Spleen (tissue), 11 donors: Measurements from ENCODE around the gene ADAMTS17. TPM values are rescaled to one million over a fixed set of nuclear protein-coding genes. Genes with fewer than 3 reads are reported as not detected.

ENCODE experiments used
- DNase-seq: peaks from one replicate; pipeline ENCODE4 v3.0.0-alpha.2; 2020
- H3K27ac ChIP-seq, 8 donors: fragments of 200-600 bp; sonication (generic) in 7 of 8; 1 replicate in 4 of 8; 2 replicates in 4 of 8; pipeline versions ENCODE4 v1.5.0 to v1.8.0; 2016 to 2021; ENCODE audit warnings: inconsistent platforms in 4 of 8, mild to moderate bottlenecking in 4 of 8, moderate library complexity in 1 of 8
- H3K27me3 ChIP-seq, 7 donors: fragments of 200-600 bp; sonication (generic) in 6 of 7; replicated peaks in 1 of 7; 1 replicate in 4 of 7; 2 replicates in 3 of 7; pipeline versions ENCODE4 v1.5.0 to v1.8.0; 2016 to 2021; ENCODE audit warnings: inconsistent platforms in 3 of 7, mild to moderate bottlenecking in 1 of 7
- H3K36me3 ChIP-seq, 6 donors: fragments of 200-600 bp; sonication (generic) in 5 of 6; 1 replicate in 4 of 6; 2 replicates in 2 of 6; pipeline versions ENCODE4 v1.5.0 to v1.8.0; 2016 to 2021; ENCODE audit warnings: inconsistent platforms in 2 of 6
- H3K4me1 ChIP-seq, 6 donors: fragments of 200-600 bp; sonication (generic) in 5 of 6; 1 replicate in 3 of 6; 2 replicates in 3 of 6; pipeline versions ENCODE4 v1.5.0 to v1.8.0; 2016 to 2021; ENCODE audit warnings: inconsistent platforms in 3 of 6
- H3K4me3 ChIP-seq, 8 donors: fragments of 200-600 bp; sonication (generic) in 7 of 8; 1 replicate in 4 of 8; 2 replicates in 4 of 8; pipeline versions ENCODE4 v1.5.0 to v1.8.0; 2016 to 2021; ENCODE audit warnings: inconsistent platforms in 4 of 8, mild to moderate bottlenecking in 4 of 8, moderate library complexity in 2 of 8
- H3K9me3 ChIP-seq, 8 donors: fragments of 200-600 bp; sonication (generic) in 7 of 8; 1 replicate in 4 of 8; 2 replicates in 4 of 8; pipeline versions ENCODE4 v1.5.0 to v1.8.0; 2016 to 2021; ENCODE audit warnings: inconsistent platforms in 4 of 8
- POLR2A ChIP-seq, 3 donors: fragments of 450-650 bp; IDR thresholded peaks; one replicate each; pipeline ENCODE4 v1.5.1; 2017; ENCODE audit warnings: antibody characterized with exemption in 3 of 3, mild to moderate bottlenecking in 1 of 3
- POLR2AphosphoS5 ChIP-seq, 3 donors: sonication (generic); formaldehyde crosslinking; IDR thresholded peaks; one replicate each; pipeline ENCODE4 v1.5.1; 2017; ENCODE audit warnings: antibody characterized with exemption in 3 of 3
- WGBS, 5 donors: extraction: QIAGEN DNeasy Blood & Tissue Kit in 3 of 5; methylation state at CpG; one replicate each; pipeline versions ENCODE4 v1.1.5 to v1.1.7; 2013 to 2018; 5-methylcytosine and 5-hydroxymethylcytosine counted together
- intact Hi-C: fragments of 100-400 bp; cut with DNase I; formaldehyde crosslinking; loops from one replicate; pipeline ENCODE4 v1.15.0; 2023; ENCODE audit warnings: low total_unique reads
- polyA plus RNA-seq, 3 donors: library from polyadenylated mRNA; stranded (reverse); fragments of 200-250 nt; gene quantifications; one replicate each; pipeline ENCODE4 v1.2.1, GENCODE V29; 2013
- total RNA-seq, 7 donors: library from RNA; depleted of rRNA in 3 of 7; stranded (reverse); fragments of >200 nt in 3 of 7; fragmentation: NEBNext Ultra II Directional in 4 of 7; extraction: Animal tissue kit (Norgen Biotek cat#: 25700) in 4 of 7; gene quantifications; one replicate each; pipeline versions ENCODE4 v1.1.0 to v1.2.1, GENCODE V29; 2016 to 2021
- TF ChIP-seq, protein P1 (sequence below), 11 experiments: fragments of 200-600 bp in 7 of 11; fragments of 450-650 bp in 4 of 11; sonication (generic) in 4 of 11; IDR thresholded peaks in 8 of 11; conservative IDR thresholded peaks in 3 of 11; 1 replicate in 7 of 11; 2 replicates in 4 of 11; pipeline versions ENCODE4 v1.4.0 to v1.8.0; 2016 to 2021; ENCODE audit warnings: antibody characterized with exemption in 11 of 11, inconsistent platforms in 4 of 11, mild to moderate bottlenecking in 1 of 11
- donor health status: healthy with polysubstance abuse.
- donor health status: DM: no; HTN: no; CAD: no; lungs with moderate emphysema.
- donor health status: DM: no; HTN: no; CAD: no.
- donor health status: Bipolar disorder and iron deficiency.
- donor health status: healthy.
- donor health status: DM: no; HTN: no; CAD: no.
- donor health status: DM: yes; HTN: yes; CAD: no.

Gene ADAMTS17
- total and polyA plus RNA-seq, 10 donors, result 0.21 to 13.2 (median 5.8) TPM

DNA sequence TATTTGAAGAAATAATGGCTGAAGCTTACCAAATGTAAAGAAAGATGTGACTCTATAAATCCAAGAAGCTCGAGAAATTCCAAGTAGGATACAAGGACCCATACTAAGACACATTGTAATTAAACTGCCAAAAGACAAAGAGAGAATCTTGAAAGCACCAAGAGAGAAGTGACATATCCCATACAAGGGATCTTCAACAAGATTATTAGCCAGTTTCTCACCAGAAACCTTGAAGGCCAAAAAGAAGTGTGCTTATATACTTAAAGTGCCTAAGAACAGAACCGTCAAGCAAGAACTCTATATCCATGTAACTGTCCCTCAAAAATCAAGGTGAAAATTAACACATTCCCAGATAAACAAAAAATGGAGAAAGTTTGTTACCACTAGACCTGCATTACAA, 220.5 kb downstream of the ADAMTS17 start:
- peaks cover 0 to 4% (median 0%) of the 10 kb centered on the region in 6 donors for H3K36me3 ChIP-seq
- DNase-seq, result no peak
- whole genome bisulfite sequencing, 5 donors, result 81 to 94% (median 94%) methylated on average over 2 of the region's 2 CpGs
- no peak overlapping the region for H3K4me3 ChIP-seq
- no peak overlapping the region for H3K27ac ChIP-seq
- H3K27me3 ChIP-seq, result no peaks in the 10 kb centered on the region
- intact Hi-C loops, result no loop called here
- H3K9me3 ChIP-seq, result peaks cover 7 to 55% (median 40%) of the 10 kb centered on the region in 8 donors
- no peaks in the 10 kb centered on the region for H3K4me1 ChIP-seq
- TF ChIP-seq, protein P1, sequence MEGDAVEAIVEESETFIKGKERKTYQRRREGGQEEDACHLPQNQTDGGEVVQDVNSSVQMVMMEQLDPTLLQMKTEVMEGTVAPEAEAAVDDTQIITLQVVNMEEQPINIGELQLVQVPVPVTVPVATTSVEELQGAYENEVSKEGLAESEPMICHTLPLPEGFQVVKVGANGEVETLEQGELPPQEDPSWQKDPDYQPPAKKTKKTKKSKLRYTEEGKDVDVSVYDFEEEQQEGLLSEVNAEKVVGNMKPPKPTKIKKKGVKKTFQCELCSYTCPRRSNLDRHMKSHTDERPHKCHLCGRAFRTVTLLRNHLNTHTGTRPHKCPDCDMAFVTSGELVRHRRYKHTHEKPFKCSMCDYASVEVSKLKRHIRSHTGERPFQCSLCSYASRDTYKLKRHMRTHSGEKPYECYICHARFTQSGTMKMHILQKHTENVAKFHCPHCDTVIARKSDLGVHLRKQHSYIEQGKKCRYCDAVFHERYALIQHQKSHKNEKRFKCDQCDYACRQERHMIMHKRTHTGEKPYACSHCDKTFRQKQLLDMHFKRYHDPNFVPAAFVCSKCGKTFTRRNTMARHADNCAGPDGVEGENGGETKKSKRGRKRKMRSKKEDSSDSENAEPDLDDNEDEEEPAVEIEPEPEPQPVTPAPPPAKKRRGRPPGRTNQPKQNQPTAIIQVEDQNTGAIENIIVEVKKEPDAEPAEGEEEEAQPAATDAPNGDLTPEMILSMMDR (IDR thresholded peaks at IDR 0.05 in 8 of 11, conservative IDR thresholded peaks at IDR 0.05 in 3 of 11), result no peak
- TF ChIP-seq POLR2AphosphoS5 (IDR thresholded peaks at IDR 0.05), result no peak
- no peak for TF ChIP-seq POLR2A (IDR thresholded peaks at IDR 0.05)

DNA sequence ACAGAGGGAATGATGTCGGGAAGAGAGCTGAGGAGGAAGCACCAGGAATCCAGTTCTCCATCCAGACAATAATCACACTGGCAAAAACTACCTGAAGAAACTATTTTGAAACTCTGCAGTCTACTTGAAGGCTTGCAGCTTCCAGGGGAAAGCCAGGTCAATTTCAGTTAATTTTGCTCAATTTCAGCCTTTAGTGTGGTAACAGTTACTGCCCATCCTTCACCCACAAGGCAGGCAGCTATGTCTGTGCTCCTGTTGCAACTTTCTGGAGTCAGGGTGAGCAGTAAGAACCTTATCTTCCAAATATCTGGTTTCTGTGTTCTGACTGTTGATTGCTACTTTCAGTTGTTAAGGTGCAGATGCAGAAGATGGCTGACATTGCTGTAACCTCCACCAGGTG, 221.7 kb downstream of the ADAMTS17 start:
- peak; percentile 1 for DNase-seq
- WGBS, 5 donors, result 74 to 100% (median 88%) methylated on average over 1 of the region's 1 CpG
- peaks cover 7 to 55% (median 40%) of the 10 kb centered on the region in 8 donors for H3K9me3 ChIP-seq
- H3K36me3 ChIP-seq, result peaks cover 0 to 4% (median 0%) of the 10 kb centered on the region in 6 donors
- H3K27ac ChIP-seq, result no peak overlapping the region
- no peak overlapping the region for H3K4me3 ChIP-seq
- TF ChIP-seq, protein P1 (IDR thresholded peaks at IDR 0.05 in 8 of 11, conservative IDR thresholded peaks at IDR 0.05 in 3 of 11), result no peak
- TF ChIP-seq POLR2AphosphoS5 (IDR thresholded peaks at IDR 0.05), result no peak
- no peak for TF ChIP-seq POLR2A (IDR thresholded peaks at IDR 0.05)
- no peaks in the 10 kb centered on the region for H3K27me3 ChIP-seq
- intact Hi-C loops, result no loop called here
- no peaks in the 10 kb centered on the region for H3K4me1 ChIP-seq

DNA sequence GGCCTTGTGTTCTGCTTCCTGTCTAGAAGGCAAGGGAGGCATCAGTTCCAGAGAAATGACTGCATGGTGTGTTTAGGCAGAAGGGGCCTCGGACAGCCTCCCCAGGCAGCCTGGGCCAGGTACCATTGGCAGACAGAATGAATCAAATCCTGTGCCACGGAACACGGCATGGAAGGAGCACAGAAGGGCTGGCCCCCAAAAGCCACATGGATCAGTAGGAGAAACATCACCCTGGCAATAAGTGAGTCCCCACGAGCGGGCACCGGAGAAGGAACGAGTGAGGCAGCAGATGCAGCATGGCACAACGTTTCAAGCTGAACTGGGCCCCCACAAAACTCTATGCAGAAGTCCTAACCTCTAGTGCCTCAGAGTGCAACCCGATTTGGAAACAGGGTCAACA, 223.2 kb downstream of the ADAMTS17 start:
- H3K36me3 ChIP-seq, result peaks cover 0 to 4% (median 0%) of the 10 kb centered on the region in 6 donors

DNA sequence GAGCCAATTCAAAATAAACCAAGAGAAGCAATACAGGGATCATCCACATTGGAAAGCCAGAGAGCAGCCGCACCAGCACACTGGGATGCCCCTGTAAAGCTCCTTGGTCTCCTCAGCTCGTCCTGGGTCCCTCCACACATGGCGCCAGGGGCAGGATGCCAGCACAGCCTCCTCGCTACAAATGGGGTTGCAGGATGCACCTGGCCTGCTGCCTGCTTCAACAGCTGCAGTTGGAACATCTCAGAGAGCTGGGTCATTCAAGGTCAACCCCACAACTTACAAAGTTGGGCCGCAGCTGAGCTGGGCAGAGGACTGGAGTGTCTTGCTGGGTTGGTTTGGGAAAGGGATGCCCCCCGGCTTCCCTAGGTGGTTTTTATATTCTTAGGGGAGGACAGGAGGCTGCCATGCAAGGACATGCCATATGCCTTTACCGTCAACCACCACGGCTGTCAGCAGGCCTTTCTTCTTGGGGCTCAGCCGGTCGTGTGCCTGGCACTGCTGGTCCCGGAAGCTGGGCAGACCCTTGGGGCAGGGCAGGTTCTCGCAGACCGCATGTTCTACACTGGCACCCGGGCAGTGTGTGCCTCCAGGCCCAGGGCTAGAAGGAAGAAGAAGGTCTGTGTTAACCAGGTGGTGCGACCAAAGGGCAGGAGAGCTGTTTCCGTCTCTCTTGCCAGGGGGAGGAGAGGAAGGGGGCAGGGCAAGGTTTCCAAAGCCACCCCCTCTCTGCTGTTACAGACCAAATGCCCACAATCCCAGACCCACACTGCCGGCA, 225.2 kb downstream of the ADAMTS17 start:
- Histone ChIP-seq H3K27ac (no peak overlapping the region), H3K36me3 (peaks cover 0 to under 1% (median 0%) of the 10 kb centered on the region in 6 donors), H3K27me3 (no peaks in the 10 kb centered on the region), H3K4me1 (peaks cover 4 to 27% (median 13%) of the 10 kb centered on the region in 6 donors), H3K4me3 (no peak overlapping the region), H3K9me3 (peaks cover 3 to 34% (median 21%) of the 10 kb centered on the region in 8 donors)
- TF ChIP-seq POLR2AphosphoS5 (IDR thresholded peaks at IDR 0.05), result peak in 1 of 3 donors; percentile 26
- TF ChIP-seq, protein P1 (IDR thresholded peaks at IDR 0.05 in 8 of 11, conservative IDR thresholded peaks at IDR 0.05 in 3 of 11), result no peak
- intact Hi-C loops, result no loop called here
- DNase-seq, result peak; percentile 51
- 67 to 85% (median 83%) methylated on average over 8 to 17 of the region's 17 CpGs for WGBS, 5 donors

More for the DNA sequence above, 223.2 kb downstream of the ADAMTS17 start:
- Histone ChIP-seq H3K9me3 (peaks cover 7 to 54% (median 40%) of the 10 kb centered on the region in 8 donors), H3K4me3 (no peak overlapping the region), H3K4me1 (peaks cover 0 to 14% (median 4%) of the 10 kb centered on the region in 6 donors), H3K27ac (no peak overlapping the region), H3K27me3 (no peaks in the 10 kb centered on the region)
- TF ChIP-seq, protein P1 (IDR thresholded peaks at IDR 0.05 in 8 of 11, conservative IDR thresholded peaks at IDR 0.05 in 3 of 11), result no peak
- TF ChIP-seq POLR2AphosphoS5 (IDR thresholded peaks at IDR 0.05) (no peak), POLR2A (IDR thresholded peaks at IDR 0.05) (no peak)
- intact Hi-C loops, result no loop called here
- whole genome bisulfite sequencing, 5 donors, result 81 to 95% (median 89%) methylated on average over 8 to 9 of the region's 9 CpGs
- DNase-seq, result peak; percentile 36
